ENCODE measurements around the gene NEDD9. TPM values are rescaled to one million over a fixed set of nuclear protein-coding genes. Genes with fewer than 3 reads are reported as not detected.

Gene NEDD9
- total RNA-seq, 2 donors from 2014 or later, result 43.4 to 73.1 TPM

DNA sequence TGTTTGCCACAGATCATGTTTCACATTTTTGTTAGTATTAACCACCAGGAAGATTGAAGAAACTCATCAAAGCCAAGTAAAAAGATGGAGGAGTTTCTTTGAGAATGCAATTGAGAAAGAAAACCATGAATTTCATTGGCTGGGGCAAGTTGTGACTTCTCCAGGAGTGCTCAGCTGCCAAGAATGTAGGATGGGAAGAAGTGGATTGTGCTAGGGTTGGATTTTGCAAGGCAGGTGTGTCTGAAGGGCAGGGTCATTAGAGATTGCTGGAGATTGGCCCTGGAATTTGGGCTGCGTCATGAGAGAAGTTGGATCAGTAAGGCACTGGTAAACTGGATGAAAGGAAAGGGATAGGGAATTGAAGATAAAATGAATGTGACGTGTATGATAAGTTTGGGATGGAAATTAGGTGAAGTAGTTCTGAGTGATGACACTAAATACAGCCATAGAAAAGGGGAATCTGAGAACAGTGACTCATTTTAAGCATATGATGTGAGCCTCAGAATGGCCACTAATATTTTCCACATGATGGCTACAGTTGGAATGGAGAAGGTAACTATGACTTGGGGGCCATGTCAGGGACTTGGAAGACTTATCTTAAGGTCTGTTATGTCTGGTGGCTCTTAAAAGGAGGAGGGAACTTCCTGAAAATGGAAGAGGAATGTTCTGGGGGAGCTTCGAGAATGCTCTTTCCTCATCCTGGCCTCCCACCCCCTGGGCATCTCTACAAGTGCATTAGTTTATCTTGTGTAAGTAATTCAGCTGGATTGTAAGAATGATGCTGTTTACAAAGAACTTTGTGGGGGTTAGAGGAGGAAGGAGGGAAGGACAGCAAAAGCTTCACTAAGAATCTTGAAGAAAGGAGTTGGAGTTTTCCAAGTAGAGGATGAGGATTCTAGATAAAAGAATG is 93.2 kb downstream of the NEDD9 start:
- Histone ChIP-seq H3K9ac (ENCODE audit: low read depth in 2 of 2, low read length in 2 of 2) (no peak overlapping the region), H3K9me3 (no peaks in the 10 kb centered on the region), H3K27me3 (no peaks in the 10 kb centered on the region), H3K4me3 (no peak overlapping the region), H3K36me3 (no peaks in the 10 kb centered on the region), H3K27ac (no peak overlapping the region), H3K4me1 (no peaks in the 10 kb centered on the region)
- TF ChIP-seq, protein P1, sequence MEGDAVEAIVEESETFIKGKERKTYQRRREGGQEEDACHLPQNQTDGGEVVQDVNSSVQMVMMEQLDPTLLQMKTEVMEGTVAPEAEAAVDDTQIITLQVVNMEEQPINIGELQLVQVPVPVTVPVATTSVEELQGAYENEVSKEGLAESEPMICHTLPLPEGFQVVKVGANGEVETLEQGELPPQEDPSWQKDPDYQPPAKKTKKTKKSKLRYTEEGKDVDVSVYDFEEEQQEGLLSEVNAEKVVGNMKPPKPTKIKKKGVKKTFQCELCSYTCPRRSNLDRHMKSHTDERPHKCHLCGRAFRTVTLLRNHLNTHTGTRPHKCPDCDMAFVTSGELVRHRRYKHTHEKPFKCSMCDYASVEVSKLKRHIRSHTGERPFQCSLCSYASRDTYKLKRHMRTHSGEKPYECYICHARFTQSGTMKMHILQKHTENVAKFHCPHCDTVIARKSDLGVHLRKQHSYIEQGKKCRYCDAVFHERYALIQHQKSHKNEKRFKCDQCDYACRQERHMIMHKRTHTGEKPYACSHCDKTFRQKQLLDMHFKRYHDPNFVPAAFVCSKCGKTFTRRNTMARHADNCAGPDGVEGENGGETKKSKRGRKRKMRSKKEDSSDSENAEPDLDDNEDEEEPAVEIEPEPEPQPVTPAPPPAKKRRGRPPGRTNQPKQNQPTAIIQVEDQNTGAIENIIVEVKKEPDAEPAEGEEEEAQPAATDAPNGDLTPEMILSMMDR (IDR thresholded peaks at IDR 0.05), result no peak
- DNase-seq, result no peak
- intact Hi-C loops (cut with DNase I), result no loop called here

DNA sequence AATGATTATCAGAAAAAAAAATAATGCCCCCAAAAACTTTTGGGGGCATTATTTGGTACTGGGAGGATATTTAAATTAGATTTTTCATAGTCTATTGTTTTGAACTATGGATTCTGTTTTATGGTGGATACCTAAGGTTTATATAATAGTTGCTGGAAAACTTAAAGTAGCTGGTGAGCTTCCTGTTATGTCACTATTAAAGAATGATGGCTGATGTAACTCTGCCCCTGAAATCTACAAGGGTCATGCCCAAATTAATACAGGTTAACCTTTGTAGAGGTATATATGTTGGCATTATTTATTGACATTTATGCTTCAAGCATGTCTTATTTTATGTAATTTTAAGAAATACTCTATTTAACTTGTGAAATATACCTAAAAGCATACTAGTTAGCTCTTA is 95.7 kb downstream of the NEDD9 start:
- Histone ChIP-seq H3K27me3 (no peaks in the 10 kb centered on the region), H3K4me1 (no peaks in the 10 kb centered on the region), H3K9ac (ENCODE audit: low read depth in 2 of 2, low read length in 2 of 2) (no peak overlapping the region), H3K36me3 (no peaks in the 10 kb centered on the region), H3K4me3 (no peak overlapping the region), H3K27ac (no peak overlapping the region), H3K9me3 (no peaks in the 10 kb centered on the region)
- no peak for DNase-seq
- intact Hi-C loops (cut with DNase I), result no loop called here
- TF ChIP-seq, protein P1 (IDR thresholded peaks at IDR 0.05), result no peak

Other genes with a start within 250 kb of the NEDD9 start
- gene ELOVL2, start 188.4 kb downstream of the NEDD9 start, total RNA-seq, result under 1 TPM; 0.05 to 0.11 TPM
- 1 to 10 TPM; 6.3 to 8.0 TPM for gene SMIM13, start 138.8 kb downstream of the NEDD9 start, total RNA-seq
- under 1 TPM in 1 of 2 donors, not detected in 1; 0.10 TPM for gene ERVFRD-1, start 120.9 kb downstream of the NEDD9 start, total RNA-seq

Data from colonic mucosa (tissue), 4 donors.